ENCODE results near the gene HPSE2. TPM values are rescaled to one million over a fixed set of nuclear protein-coding genes. Genes with fewer than 3 reads are reported as not detected.
A peak's percentile ranks its signal among the peaks of the same experiment; 100 is the strongest.

The HPSE2 gene
- total and polyA plus RNA-seq, 7 donors, result under 0.01 to 11.8 (median 4.8) TPM

GRCh38 chr10:98587156-98587837 is 648.4 kb downstream of the HPSE2 start:
- H3K4me1 ChIP-seq, result peaks cover 0 to 48% (median 41%) of the 10 kb centered on the region in 4 donors
- H3K4me3 ChIP-seq, result no peak overlapping the region
- no peak for DNase-seq
- H3K27ac ChIP-seq, result peak overlapping the region in 3 of 4 donors; percentile 72 to 79 (median 73)
- TF ChIP-seq EP300 (IDR thresholded peaks at IDR 0.05) (no peak), CTCF (IDR thresholded peaks at IDR 0.05) (no peak), POLR2AphosphoS5 (IDR thresholded peaks at IDR 0.05) (no peak)
- no peaks in the 10 kb centered on the region for H3K27me3 ChIP-seq
- intact Hi-C loops (cut with DNase I), result no loop called here
- whole genome bisulfite sequencing, 2 donors, result 64% methylated on average over 2 of the region's 2 CpGs
- no peaks in the 10 kb centered on the region for H3K9me3 ChIP-seq
- no peaks in the 10 kb centered on the region for H3K36me3 ChIP-seq

- TF ChIP-seq CTCF (IDR thresholded peaks at IDR 0.05) (no peak), POLR2A (IDR thresholded peaks at IDR 0.05) (no peak), POLR2AphosphoS5 (IDR thresholded peaks at IDR 0.05) (no peak), EP300 (IDR thresholded peaks at IDR 0.05) (no peak)
- Histone ChIP-seq H3K27ac (peak overlapping the region in 3 of 4 donors; percentile 72 to 79 (median 73)), H3K9me3 (no peaks in the 10 kb centered on the region), H3K36me3 (no peaks in the 10 kb centered on the region), H3K4me1 (peaks cover 0 to 60% (median 43%) of the 10 kb centered on the region in 4 donors), H3K4me3 (no peak overlapping the region), H3K27me3 (no peaks in the 10 kb centered on the region)
- WGBS, 2 donors, result 71 to 75% methylated on average over 2 of the region's 2 CpGs
- no peak for DNase-seq
- intact Hi-C loops (cut with DNase I), result no loop called here
Observed at GRCh38 chr10:98586096-98586495, 649.6 kb downstream of the HPSE2 start.

- intact Hi-C loops (cut with DNase I), result loop anchor here (2.0 kb wide), 1 partner anchor 26 kb away; no protein-coding TSS in a partner anchor
- TF ChIP-seq POLR2AphosphoS5 (IDR thresholded peaks at IDR 0.05) (no peak), POLR2A (IDR thresholded peaks at IDR 0.05) (no peak)
- 17 to 28% methylated on average over 2 of the region's 2 CpGs for WGBS, 2 donors
- no peaks in the 10 kb centered on the region for H3K9me3 ChIP-seq
- H3K4me1 ChIP-seq, result peaks cover 0 to 51% (median 22%) of the 10 kb centered on the region in 4 donors
- no peaks in the 10 kb centered on the region for H3K27me3 ChIP-seq
- no peak for DNase-seq
- no peaks in the 10 kb centered on the region for H3K36me3 ChIP-seq
- no peak overlapping the region for H3K4me3 ChIP-seq
- peak overlapping the region in 2 of 4 donors; percentile 46 to 61 for H3K27ac ChIP-seq
Observed at GRCh38 chr10:98582363-98582762, 653.3 kb downstream of the HPSE2 start.

GRCh38 chr10:98577578-98577977 is 658.1 kb downstream of the HPSE2 start:
- Histone ChIP-seq H3K4me3 (no peak overlapping the region), H3K36me3 (no peaks in the 10 kb centered on the region), H3K9me3 (no peaks in the 10 kb centered on the region), H3K4me1 (peaks cover 0 to 26% (median 5%) of the 10 kb centered on the region in 4 donors), H3K27me3 (no peaks in the 10 kb centered on the region), H3K27ac (no peak overlapping the region)
- TF ChIP-seq POLR2A (IDR thresholded peaks at IDR 0.05), result no peak
- no peak for TF ChIP-seq EP300 (IDR thresholded peaks at IDR 0.05)
- TF ChIP-seq POLR2AphosphoS5 (IDR thresholded peaks at IDR 0.05), result no peak
- no peak for TF ChIP-seq CTCF (IDR thresholded peaks at IDR 0.05)
- intact Hi-C loops (cut with DNase I), result no loop called here
- no peak for DNase-seq

- no peak for DNase-seq
- Histone ChIP-seq H3K4me1 (peaks cover 0 to 22% (median under 1%) of the 10 kb centered on the region in 4 donors), H3K27ac (no peak overlapping the region), H3K36me3 (no peaks in the 10 kb centered on the region), H3K4me3 (no peak overlapping the region), H3K27me3 (no peaks in the 10 kb centered on the region), H3K9me3 (no peaks in the 10 kb centered on the region)
- TF ChIP-seq EP300 (IDR thresholded peaks at IDR 0.05) (no peak), POLR2AphosphoS5 (IDR thresholded peaks at IDR 0.05) (no peak), POLR2A (IDR thresholded peaks at IDR 0.05) (no peak), CTCF (IDR thresholded peaks at IDR 0.05) (no peak)
- intact Hi-C loops (cut with DNase I), result no loop called here
Observed at GRCh38 chr10:98577168-98577567, 658.5 kb downstream of the HPSE2 start.

All from sigmoid colon (tissue), 7 donors.